Lung microvascular endothelial cell (primary cell): ENCODE measurements around the gene UNCX. TPM values are rescaled to one million over a fixed set of nuclear protein-coding genes. Genes with fewer than 3 reads are reported as not detected.
"Not testable (repeated sequence)": the region's sequence is repeated elsewhere in the genome, so short reads cannot be mapped to it uniquely, and the experiment has no call there.

ENCODE experiments used
- DNase-seq, 2 donors: peaks; one replicate each; pipeline versions ENCODE4 v3.0.0 to v3.0.0-alpha.2; 2010; ENCODE audit warnings: low read depth in 2 of 2
- total RNA-seq: library from RNA; depleted of rRNA; stranded (reverse); fragments of >200 nt; gene quantifications from 2 replicates; pipeline ENCODE4 v1.2.1, GENCODE V29; 2014

UNCX gene
- total RNA-seq, 1 donor from 2014 or later, result not detected

DNA sequence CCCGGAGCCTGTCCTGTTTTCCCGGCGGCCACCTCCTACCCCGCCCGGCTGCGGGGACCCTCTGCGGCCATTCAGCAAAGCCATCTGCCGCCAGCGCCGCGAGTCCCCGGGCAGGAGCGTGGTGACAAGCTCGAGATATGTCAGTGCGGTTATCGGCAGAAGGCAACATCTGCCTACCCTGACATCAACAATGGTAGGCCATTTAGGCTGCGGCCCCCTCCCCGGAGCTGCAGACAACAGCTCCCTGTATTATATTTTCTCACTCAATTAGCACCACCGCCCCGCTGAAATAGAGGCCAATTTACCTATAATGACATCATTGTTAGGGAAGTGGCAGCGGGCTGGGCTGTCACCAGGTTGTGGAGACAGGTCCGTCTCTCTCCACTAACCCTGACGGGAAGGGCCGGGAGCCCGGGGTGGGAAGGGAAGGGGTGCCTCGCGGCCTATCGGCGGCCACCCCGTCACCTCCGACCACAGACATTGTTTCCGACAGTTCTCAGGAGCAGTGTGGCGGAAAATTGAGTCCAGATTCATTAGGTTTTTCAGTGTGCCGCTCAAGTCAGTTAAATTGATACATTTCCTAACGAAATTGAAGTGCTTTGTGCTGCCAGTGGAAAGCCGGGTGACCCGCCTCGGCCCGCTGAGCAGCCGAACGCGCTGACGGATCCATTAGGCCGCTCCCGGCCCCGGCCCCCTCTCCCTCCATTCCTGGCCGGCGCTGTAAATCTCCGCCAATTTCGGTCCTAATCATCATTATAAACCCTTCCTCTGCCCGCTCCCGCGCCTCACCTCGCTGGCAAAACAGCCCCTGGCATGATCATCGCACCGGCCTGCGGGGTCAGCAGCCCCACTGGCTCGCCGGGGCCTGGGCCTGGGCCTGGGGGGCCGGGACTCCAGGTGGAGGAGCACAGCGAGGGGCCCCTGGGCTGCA lies 43.0 kb downstream of the UNCX start:
- DNase-seq, result no peak

DNA sequence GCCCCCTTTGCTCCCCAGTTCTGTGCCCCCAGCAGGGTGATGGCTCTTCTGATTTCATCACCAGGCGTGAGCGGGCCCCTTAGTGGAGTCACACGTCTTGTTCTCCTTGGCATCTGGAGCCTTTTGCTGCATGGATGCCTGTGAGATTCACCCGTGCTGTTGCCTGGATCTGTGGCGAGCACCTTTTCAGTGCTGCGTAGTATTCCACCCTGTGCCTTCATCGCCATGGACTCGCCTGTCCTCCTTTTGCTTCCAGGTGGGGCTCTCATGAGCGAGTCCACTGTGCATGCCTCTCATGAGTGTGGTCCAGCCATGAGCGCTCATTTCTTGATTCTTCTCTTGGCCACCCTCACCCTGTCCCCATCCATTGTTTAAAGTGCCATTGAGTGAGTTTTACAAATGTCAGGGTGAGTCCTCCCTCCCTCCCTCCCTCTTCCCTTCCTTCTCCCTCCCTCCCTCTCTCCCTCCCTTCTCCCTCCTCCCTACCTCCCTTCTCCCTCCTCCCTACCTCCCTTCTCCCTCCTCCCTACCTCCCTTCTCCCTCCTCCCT lies 44.0 kb downstream of the UNCX start:
- no peak for DNase-seq

DNA sequence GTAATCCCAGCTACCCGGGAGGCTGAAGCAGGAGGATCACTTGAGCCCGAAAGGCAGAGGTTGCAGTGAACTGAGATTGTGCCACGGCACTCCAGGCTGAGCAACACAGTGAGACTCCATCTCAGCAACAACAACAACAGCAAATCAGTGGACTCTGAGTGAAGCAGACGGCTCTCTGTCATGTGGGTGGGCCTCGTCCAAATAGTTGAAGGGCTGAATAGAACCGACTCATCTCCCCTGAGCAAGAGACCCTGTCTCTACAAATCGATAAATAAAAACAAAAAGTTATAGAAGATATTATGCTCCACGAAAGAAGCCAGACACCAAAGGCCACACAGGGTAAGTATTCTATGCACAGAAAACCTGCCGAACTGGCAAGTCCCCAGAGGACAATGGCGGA lies 45.9 kb downstream of the UNCX start:
- DNase-seq, result no peak

DNA sequence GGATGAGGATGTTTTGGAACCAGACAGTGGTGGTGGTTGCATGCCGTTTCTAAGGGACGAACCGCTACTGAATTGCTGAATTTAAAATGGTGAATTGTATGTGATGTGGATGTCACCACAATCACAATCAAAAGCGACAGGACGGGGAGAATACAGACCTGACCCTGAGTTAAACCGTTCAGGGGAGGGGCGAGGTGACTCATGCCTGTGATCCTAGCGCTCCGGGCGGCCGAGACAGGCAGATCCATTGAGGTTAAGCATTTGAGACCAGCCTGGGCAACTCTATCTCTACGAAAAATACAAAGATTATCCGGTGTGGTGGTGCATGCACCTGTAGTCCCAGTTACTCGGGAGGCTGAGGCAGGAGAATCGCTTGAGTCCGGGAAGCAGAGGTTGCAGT lies 46.4 kb downstream of the UNCX start:
- DNase-seq, result no peak

DNA sequence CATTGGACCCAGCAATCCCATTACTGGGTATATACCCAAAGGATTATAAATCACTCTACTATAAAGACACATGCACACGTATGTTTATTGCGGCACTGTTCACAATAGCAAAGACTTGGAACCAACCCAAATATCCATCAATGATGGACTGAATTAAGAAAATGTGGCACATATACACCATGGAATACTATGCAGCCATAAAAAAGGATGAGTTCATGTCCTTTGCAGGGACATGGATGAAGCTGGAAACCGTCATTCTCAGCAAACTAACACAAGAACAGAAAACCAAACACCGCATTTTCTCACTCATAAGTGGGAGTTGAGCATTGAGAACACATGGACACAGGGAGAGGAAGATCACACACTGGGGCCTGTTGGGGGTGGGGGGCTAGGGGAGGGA lies 47.2 kb downstream of the UNCX start:
- DNase-seq, result not testable (repeated sequence)

DNA sequence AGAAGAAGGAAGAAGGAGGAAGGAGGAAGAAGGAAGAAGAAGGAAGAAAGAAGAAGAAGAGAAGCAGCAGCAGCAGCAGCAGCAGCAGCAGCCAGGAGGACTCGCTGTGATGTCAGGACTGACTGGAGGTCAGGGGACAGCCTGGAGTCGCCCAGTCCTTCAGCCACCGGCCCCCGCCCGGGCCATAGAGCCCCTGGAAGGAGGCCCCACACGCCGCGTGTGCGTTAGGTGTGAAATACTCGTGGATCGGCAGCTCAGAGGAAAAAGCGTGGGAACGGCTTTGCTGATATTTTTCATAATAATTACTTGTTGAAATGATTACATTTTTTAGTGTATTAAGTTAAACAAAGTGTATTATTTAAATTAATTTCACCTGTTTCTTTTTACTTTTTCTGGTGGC lies 48.4 kb downstream of the UNCX start:
- no peak for DNase-seq

DNA sequence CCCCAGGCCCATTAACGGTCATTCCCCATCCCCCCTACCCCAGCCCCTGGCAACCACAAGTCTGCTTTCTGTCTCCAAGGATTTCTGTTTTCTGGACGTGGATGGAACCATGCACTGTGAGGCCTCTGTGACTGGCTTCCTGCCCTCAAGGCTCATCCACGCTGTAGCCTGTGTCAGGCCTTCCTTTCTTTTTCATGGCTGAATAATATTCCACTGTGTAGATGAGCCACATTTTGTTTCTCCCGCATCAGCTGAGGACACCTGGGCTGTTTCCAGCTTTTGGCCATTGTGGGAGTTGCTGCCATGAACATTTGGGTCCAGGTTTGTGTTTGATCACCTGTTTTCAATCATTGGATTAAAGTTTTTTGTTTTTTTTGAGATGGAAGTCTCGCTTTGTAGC lies 50.0 kb downstream of the UNCX start:
- no peak for DNase-seq

DNA sequence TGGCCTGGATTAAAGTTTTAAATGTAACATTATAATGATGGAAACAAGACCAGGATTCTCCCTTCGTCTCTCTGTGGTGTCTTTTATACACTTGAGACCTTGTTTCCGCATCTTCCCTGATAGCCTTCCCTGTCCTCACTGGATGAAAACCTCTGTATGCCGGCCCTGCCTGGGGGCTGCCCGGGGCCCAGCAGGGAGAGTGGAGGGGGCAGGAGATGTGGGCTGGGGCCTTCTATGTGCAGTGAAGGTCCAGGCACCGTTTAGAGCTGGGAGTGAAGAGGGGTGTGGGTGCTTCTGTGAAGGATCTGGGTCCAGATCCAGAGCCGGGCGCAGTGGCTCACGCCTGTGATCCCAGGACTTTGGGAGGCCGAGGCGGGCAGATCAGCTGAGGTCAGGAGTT lies 50.7 kb downstream of the UNCX start:
- DNase-seq, result no peak

DNA sequence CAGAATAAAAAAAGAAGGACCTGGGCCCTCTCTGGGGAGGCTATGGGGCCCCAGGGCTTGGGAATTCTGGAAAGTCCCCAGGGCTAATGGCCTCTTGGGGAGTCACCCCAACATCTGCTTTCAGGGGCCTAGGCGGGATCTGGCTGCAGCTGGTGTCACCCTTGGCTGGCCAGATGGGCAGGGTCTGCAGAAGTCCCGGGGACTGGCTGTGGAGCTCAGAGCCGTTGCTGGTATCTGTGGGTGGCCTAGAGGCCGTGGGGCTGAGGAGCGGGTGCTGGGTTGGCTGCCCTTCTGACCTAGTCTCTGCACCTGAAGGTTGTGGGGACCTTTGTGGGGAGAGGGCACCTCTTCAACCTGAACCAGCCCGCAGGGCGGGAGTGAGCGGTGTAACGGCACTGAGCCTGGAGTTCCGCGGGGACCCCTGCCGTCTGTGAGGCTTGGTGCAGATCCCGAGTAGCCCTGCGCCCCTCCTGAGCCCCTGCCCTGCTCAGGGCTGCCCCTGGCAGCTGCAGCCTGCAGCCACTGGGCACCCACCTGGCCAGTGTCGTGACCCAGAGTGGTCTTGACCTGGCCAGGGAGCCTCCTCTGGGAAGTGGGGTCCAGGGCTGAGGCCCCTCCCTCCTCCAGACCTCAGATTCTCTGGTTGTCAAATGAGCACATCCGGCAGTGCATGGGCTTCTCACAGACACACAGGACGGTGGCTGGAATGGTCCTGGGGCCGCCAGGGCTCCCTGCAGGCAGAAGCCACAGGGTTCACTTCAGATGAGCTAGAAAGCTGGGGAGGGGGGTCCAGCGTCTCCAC lies 51.5 kb downstream of the UNCX start:
- DNase-seq, result no peak

DNA sequence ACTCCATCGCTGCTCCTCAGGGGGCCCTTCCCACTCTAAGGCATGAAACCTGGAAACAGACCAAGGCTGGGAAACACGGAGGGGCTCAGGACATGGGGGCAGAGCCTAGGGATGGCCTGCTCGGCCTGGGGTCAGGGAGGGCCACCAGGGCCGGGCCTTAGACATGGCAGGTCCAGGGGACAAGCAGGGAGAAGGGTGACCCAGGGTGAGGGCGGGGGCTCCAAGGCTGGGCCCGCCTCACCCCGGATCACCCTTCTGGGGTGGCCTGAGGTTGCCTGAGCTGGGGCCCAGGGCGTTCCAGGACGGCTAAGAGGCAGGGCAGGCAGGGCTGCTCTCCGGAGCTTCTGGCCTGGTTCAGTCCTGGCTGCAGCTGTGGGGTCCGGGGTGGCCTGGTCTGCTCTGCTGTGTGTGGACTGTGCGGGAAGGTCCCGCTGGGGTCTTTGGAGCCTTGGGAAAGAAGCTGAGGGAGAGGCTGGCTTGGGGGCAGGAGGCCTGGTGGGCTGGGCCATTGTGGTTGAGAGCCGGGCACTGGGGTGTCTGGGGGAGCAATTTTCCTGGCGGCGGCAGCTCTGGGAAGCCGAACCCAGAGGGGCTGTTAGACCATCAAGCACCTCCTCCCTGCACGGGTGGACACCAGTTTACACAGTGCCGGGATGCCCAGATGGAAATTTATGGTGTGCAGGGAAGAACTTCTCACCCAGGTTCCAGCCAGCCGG lies 52.2 kb downstream of the UNCX start:
- DNase-seq, result no peak

DNA sequence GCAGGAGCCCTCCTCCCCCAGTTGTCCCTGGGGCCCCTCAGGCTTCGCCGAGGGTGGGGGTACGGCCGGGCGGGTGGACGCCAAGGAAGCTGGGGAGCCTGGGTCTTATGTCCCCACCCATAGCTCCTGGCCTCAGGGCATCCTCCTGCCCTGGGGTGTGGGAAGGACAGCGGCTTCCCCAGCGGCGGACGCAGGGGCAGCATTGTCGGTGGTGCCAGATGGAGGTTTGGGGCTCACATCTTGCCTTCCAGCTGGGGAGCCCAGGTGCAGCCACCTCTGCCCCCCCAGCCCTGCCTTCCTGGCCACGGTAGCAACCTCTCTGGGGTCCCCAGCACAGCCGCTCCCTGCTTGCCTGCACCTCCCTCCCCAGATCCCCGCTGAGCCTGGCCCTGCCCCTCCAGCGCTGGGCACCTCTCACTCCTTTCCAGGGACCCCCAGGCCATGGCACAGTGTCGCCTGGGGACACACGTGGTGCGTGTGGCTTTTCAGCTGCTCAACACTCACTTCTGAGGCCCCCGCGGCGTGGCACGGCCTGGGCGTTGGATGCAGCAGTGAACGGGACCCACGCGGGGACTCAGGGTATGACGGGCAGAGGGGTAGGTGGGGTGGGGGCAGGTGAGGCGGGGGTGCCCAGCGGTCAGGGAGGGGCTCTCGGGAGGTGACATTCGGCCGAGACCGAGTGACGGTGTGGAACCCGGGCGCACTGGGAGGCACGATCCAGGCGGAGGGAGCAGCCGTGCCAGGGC lies 53.1 kb downstream of the UNCX start:
- no peak for DNase-seq

Other genes starting within 250 kb of the UNCX start
- gene CYP2W1, start 249.7 kb upstream of the UNCX start, total RNA-seq, result not detected in 2 replicates
- gene GPR146, start 188.3 kb upstream of the UNCX start, total RNA-seq, result 24.0 and 90.3 TPM in 2 replicates
- gene GPER1, start 144.8 kb upstream of the UNCX start, total RNA-seq, result 1.1 and 1.2 TPM in 2 replicates
- 6.5 and 14.1 TPM in 2 replicates for gene ZFAND2A, start 72.7 kb upstream of the UNCX start, total RNA-seq
- gene MICALL2, start 226.6 kb downstream of the UNCX start, total RNA-seq, result 7.4 and 8.9 TPM in 2 replicates